Stimulated activated CD4-positive, alpha-beta T cell treated with anti-CD3 and anti-CD28 coated beads, Interleukin-4, amount 100 ng/mL, for 24 hours (primary cell): ENCODE data around the gene CDKN2B-AS1.
"Not testable (repeated sequence)": the region's sequence is repeated elsewhere in the genome, so short reads cannot be mapped to it uniquely, and the experiment has no call there.

Experiments used
- DNase-seq: peaks from one replicate; pipeline ENCODE4 v3.0.0-alpha.2; 2020

Gene CDKN2B-AS1

GRCh38 chr9:22046243-22046885 is 51.8 kb downstream of the CDKN2B-AS1 start:
- DNase-seq: no peak

GRCh38 chr9:22047596-22047995 is 53.0 kb downstream of the CDKN2B-AS1 start:
- DNase-seq: no peak

DNA sequence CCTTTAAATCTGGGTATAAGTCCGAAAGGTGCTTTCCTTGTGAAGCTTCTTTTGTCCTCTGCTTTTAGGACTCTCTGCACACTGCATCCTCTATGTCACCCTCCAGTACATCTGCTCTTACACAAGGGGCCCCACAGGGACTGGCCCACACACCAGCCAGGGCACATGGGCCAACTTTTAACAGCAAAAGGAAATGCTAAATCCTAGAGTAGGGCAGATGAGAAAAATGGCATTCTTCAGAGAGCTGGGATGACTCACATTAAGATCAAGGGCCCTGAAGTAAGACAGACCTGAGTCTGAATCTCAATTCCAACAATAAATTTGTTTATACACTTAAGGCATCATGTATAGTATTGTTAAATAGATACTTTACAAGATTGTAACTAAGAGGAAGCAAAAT is 54.8 kb downstream of the CDKN2B-AS1 start:
- no peak for DNase-seq

DNA sequence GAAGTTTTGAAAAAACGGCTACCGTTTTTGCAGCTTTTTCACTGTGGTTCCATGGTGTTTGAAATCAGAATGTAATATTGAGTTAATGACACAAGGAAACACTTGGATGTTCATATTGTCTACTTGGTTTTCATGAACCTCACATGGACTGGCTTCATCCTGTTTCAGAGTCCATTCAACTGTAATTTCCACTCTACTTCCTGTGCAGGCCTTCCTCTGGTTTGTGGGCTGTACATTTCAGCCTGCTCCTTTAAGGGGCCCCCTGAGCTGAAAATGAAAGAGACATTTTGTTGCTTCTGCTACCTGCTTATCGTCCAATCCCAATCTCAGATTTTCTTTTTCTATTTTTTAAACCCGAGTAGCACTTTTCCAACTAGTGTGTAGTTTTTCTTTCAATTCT is 56.3 kb downstream of the CDKN2B-AS1 start:
- DNase-seq: no peak

DNA sequence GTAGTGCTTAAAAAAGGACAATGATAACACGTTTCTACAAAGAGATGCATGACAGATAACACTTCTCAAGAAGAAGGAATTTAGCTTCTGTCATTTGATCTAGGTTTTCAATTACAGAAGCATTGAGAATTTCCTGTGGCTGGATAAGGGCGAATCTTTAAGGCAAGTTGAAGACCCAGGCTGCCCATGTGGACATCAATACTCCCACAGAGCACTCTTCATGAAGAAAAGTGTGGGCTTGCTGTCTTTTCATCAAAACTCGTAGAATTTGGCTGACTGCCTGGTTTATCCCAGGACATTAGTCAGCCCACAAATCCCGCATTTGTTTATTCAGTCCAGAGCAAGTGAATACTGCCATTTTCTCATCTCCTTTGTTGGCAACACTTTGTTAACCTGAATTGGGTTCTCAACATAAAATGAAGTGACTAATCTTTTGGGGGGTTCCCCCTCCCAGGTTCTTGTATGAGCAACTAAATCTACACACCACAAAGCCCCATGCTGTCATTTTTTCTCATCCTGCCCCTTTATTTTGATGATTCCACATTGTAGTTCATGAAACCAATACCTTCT is 57.9 kb downstream of the CDKN2B-AS1 start:
- DNase-seq: peak; percentile 68

GRCh38 chr9:22053178-22053577 is 58.6 kb downstream of the CDKN2B-AS1 start:
- no peak for DNase-seq

DNA sequence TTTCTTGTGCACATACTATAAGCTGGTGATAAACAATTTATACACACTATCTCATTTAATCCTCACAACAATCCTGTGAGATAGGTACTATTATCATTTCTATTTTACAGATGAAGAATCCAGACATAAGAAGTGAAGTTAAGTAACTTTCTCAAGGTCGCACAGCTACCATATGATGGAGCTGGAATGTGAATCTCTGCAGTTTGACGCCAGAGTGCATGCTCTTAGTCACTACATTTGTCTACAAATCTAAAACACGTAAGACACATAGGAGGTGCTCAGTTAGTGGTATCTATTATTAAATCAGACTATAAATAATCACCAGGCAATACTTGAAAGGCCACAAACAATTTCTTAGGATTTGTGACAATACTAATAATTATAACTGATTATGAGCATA is 59.5 kb downstream of the CDKN2B-AS1 start:
- no peak for DNase-seq

GRCh38 chr9:22054529-22054928 is 59.9 kb downstream of the CDKN2B-AS1 start:
- DNase-seq: no peak

DNA sequence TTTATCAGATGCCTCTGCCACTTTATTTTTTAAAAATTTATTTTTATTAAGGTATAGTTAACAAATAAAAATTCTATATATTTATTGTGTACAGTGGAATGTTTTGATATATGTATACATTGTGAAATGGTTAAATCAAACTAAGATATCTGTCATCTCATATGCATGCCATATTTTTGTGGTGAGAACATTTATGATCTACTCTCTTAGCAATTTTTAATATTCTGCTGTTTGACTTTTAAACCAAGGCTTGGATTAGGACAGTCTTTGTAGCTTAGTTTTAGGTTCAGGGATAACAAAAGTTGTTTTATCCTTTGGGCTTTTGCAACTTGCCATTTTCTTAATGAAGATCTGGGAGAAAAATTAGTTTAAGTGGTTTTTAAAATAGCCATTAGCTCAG is 60.5 kb downstream of the CDKN2B-AS1 start:
- no peak for DNase-seq

GRCh38 chr9:22056402-22056801 is 61.8 kb downstream of the CDKN2B-AS1 start:
- DNase-seq: no peak

- DNase-seq: not testable (repeated sequence)
Measured at GRCh38 chr9:22057972-22058371, 63.4 kb downstream of the CDKN2B-AS1 start.

DNA sequence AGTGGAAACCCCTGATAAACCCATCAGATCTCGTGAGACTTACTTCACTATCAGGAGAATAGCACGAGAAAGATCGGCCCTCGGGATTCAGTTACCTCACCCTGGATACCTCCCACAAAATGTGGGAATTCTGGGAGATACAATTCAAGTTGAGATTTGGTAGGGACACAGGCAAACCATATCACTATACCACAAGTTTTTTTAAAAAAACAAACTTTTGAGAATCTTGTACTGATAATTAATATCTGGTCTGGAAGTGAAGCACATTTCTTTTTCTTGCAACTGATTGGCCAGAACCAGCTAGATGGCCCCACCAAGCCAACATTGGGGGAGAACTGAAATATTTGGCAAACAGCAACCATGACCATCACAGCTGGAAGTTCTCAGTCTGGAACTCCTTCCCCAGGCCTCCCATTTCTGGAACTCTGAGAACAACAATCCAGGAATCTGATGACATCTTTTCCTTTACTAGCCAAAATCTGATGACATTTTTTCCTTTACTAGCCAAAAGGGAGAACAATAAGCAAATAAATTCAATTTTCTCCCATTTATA is 66.3 kb downstream of the CDKN2B-AS1 start:
- DNase-seq: no peak

DNA sequence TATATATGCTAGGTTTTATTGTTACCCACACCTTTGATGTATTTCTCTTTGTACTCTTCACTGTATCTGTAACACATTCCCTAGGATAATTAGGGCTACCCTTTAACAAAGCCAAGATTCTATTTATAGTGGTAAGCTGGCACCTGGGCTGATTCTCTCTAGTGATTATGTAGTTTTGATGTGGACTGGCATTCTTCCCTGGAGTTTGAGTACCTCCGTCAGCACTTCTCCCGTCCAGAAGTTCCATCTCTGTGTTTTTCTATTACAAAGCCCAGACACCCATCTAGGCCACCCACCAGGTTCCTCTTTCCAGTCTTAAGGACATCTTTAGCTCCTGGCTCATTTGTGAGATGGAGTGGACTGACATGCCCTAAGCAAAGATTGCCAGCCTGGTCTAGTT is 70.4 kb downstream of the CDKN2B-AS1 start:
- no peak for DNase-seq

DNA sequence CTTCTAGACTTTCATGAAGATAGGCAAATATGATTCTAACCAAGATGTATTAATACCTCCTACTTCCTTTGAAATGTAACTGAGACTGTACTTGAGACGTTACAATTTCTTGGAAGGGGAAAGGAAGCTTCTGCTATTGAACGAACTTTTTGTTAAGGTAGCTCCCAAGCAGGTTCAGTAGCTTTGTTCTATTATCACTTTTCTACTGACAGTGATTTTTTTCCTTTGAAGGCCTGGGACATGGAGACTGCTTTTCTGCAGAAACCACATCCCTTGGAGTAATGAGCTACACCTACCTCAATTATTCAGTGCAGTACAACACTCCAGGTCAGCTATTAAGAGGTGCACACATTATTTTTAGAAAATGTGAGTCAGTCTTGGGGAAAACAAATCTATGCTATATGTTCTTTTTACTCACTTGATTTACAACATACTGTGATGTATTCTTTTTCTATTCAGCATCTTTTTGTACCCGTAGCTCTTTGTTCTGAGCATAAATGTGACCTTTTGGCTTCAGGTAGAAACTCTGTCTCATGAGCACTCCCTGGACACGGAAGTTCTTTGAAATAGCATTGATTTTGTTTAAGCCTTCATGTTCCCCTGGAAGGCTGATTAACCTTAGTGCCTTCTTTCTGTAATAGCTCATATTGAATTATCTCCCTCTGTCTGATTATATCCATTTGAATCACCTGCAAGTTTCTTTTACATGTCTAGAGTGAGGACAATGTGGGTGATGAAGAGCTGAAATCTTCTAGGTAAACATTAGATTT is 71.0 kb downstream of the CDKN2B-AS1 start:
- DNase-seq: no peak

GRCh38 chr9:22067196-22067595 is 72.6 kb downstream of the CDKN2B-AS1 start:
- DNase-seq: no peak

GRCh38 chr9:22068369-22068768 is 73.8 kb downstream of the CDKN2B-AS1 start:
- DNase-seq: no peak

DNA sequence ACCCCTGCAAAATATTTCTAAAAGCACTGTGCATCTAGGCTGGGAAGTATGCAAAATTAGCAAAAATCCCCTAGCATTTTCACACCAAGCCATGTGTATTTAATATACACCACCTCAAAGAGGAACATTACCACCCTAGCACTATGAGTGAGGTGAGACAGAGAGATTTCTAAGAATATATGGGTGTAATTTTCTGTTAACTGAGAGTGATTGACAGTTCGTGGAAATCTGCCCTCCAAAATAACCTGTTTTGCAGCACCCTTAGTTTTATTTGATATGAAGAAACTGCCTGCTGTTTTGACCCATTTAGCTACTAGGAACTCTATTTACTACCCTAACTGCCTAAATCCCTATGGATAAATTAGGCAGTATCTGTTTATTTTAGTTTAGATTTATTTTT is 78.8 kb downstream of the CDKN2B-AS1 start:
- no peak for DNase-seq

DNA sequence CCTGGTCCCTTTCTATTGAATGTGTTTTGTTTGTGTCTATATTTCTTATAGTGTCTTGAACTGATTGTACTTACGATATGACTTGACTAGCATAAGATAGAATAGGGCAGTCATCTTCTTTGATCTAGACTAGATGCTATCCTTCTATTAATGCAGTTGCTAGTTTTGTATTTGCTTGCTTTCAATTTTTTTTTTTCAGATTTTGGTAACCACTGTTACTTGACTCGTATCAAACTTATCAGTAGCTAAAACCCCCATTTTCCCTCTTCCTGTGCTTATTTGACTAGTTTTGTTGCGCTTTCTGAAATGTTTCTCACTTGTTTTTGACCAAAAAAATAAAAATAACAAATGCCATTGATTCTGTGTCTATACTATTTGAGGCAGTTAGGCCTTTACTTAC is 83.5 kb downstream of the CDKN2B-AS1 start:
- no peak for DNase-seq

DNA sequence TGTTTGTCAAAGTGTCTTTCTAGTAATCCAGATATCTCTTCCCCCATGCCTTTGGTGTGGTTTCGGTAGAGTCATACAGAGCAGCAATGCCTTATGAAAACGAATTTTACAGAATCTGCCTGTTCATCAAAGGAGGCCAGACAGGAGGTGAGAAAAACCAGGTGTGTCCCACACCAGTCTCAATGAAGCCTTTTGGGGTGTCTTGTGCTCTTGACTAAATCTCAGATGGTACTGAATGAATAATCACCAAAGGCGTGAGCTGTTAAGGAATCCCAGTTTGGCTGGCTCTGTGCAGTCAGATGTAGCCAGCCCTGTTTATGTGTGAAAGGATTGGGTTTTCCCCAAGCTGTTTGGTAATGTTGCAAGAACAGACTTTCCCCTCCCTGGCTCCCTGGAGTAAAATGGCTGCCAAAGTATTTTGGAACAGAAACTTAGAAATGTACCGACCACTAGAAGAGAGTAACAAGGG is 85.3 kb downstream of the CDKN2B-AS1 start:
- peak; percentile 72 for DNase-seq

DNA sequence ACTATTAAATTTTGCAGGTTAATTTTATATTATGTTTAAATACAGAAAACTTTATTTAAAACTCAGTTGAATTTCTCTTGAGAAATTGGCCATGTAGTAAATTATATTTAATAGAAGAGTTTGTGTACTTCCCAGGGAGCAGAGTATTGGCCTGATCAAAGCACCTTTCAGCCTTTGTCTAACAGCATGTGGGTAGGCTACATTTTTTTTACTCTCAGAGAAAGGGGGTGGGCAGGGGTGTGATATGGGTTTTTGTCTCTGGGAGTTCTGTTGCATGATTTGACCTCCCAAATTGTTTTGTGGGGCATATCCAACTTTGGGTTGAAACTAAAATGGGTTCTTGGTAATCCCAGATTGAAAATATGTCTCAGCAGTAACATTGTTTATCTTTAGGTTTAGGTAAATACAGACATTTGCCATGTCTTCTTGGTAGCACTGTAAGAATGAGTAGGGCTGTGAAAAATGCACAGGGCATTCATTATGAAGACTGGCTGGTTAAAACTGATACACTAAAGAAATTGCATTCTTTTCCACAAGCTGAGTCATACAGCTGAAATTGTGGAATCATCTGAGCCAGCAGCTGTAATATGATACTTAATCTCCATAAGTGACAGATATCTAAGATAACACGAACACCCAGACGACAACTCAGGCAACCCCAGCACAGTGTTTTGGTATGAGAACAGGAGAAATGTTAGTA is 89.9 kb downstream of the CDKN2B-AS1 start:
- no peak for DNase-seq

GRCh38 chr9:22088053-22088716 is 93.6 kb downstream of the CDKN2B-AS1 start:
- DNase-seq: no peak

GRCh38 chr9:22088717-22089061 is 94.1 kb downstream of the CDKN2B-AS1 start:
- DNase-seq: no peak

GRCh38 chr9:22097707-22098106 is 103.1 kb downstream of the CDKN2B-AS1 start:
- DNase-seq: no peak
